LNCaP clone FGC (cell line): ENCODE data around the gene SYT5.
"Not testable (repeated sequence)": the region's sequence is repeated elsewhere in the genome, so short reads cannot be mapped to it uniquely, and the experiment has no call there.

Experiments used
- DNase-seq: peaks from one replicate; pipeline ENCODE4 v3.0.0-alpha.2; 2011; ENCODE audit warnings: low read depth
- H3K4me3 ChIP-seq: 2 replicates; pipeline ENCODE4 v1.5.1; 2011; ENCODE audit warnings: mild to moderate bottlenecking, low read depth, low read length, control low read depth
- CTCF ChIP-seq: IDR thresholded peaks from 2 replicates; pipeline ENCODE4 v1.5.1; 2012; ENCODE audit warnings: mild to moderate bottlenecking; ENCODE audit not compliant: control insufficient read depth, insufficient read depth; ENCODE audit errors: extremely low read depth

Gene SYT5

GRCh38 chr19:55227241-55228014, 47.3 kb upstream of the SYT5 start:
- DNase-seq, result no peak
- no peak for TF ChIP-seq CTCF
- no peak overlapping the region for H3K4me3 ChIP-seq

GRCh38 chr19:55226788-55227187, 46.7 kb upstream of the SYT5 start:
- TF ChIP-seq CTCF, result no peak
- H3K4me3 ChIP-seq, result no peak overlapping the region
- no peak for DNase-seq

- TF ChIP-seq CTCF, result no peak
- no peak overlapping the region for H3K4me3 ChIP-seq
- no peak for DNase-seq
These were observed 46.2 kb upstream of the SYT5 start for GRCh38 chr19:55226273-55226672.

- TF ChIP-seq CTCF, result no peak
- no peak for DNase-seq
- H3K4me3 ChIP-seq, result no peak overlapping the region
These were observed 45.4 kb upstream of the SYT5 start for GRCh38 chr19:55225415-55225958.

GRCh38 chr19:55224679-55225414, 44.8 kb upstream of the SYT5 start:
- DNase-seq, H3K4me3 ChIP-seq: not testable (repeated sequence)

- no peak for TF ChIP-seq CTCF
- H3K4me3 ChIP-seq, result no peak overlapping the region
- DNase-seq, result no peak
These were observed 44.1 kb upstream of the SYT5 start for GRCh38 chr19:55224038-55224665.
